Nasal cavity respiratory epithelium epithelial cell of viscerocranial mucosa (primary cell): ENCODE measurements around the gene TIMM8B. TPM values are rescaled to one million over a fixed set of nuclear protein-coding genes. Genes with fewer than 3 reads are reported as not detected.

Source experiments
- total RNA-seq: library from RNA; depleted of rRNA; stranded (reverse); fragments of >200 nt; gene quantifications from 2 replicates; pipeline ENCODE4 v1.2.3, GENCODE V29; 2014

Gene TIMM8B, protein sequence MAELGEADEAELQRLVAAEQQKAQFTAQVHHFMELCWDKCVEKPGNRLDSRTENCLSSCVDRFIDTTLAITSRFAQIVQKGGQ
- 44.0 and 54.7 TPM in 2 replicates for total RNA-seq

DNA sequence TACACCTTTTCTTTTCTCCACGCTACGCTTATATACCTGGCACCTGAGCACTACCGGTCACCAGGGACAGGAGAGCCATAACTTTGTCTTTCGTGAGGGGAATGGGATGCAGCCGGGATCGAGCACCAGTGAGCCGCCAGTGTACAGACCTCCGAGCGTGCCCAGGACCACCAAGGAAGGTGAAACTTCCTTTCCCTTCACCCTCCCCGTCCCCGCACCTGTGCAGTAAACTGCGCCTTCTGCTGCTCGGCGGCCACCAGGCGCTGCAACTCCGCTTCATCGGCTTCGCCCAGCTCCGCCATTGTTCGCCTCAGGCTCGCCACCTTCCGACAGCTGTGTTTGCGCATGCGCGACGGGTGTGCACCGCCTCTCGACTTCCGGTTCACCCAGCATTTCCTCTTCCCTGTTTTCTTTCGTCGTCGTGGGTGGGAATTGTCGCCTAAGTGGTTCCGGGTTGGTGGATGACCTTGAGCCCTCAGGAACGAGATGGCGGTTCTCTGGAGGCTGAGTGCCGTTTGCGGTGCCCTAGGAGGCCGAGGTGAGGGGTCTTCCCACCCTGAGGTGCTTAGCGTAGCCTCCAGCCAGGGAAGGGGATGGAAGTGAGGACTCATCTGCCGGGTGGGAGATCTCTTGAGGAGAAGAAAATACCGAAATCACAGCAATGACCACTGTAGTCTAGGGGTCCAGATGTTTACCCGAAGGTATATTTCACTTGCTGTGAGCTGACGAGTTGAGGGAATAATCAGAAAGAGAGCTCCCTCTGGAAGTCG lies at the start of gene TIMM8B, which contains the start of gene SDHD:
Gene TIMM8B (minus strand): TSS at position 335 of the 770 bp plus-strand sequence. CDS start 33 bp downstream, at position 302.
Gene SDHD (plus strand): TSS at position 452 of the 770 bp plus-strand sequence. CDS start 35 bp downstream, at position 487.

DNA sequence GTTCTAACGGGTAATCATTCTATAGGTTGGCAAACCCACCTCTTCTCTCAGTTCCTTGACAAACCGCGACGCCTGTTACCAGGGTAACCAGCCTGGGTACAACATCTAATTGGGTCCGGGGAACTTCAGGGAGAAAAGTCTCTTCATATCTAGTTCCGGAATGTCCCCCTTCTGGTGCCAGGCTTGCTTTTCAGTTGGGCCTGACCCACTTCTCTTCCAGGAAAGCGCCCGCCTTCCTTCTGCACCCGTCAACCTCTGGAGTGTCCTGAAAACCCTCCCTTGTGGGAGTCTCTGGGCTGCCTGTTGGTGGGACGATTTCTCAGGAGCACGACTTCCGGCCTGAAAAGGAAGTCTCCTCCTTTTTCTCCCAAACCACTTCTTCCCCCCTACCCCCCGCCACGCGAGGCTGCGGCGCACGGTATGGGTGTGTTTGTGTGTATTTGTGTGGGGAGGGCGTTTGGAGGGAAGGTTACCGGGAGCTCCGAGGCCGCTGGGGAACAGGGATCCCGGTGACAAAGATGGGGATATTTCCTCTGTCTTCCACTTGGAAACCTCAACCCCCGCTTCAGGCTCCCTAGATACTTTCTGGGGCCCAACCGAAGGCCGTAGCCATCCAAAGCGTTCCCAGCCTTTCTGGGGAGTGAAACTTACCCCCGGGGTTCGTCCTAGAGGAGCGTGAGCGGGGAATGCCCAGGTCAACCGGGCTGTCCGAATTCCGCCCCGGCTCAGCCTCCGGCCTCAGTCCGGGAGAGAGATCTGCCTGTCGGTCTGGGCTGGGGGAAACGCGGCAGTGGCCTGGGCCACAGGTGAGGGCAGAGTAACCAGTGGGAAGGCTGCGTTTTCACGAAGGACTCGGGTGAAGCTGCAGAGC lies 12.4 kb downstream of the TIMM8B start, which contains the start of the genes NKAPD1 and PIH1D2:
Gene NKAPD1 (plus strand): TSS at position 359 of the 871 bp plus-strand sequence. CDS start 1,276 bp downstream, outside the sequence.
Gene PIH1D2 (minus strand): TSS at position 77 of the 871 bp plus-strand sequence. CDS start 843 bp downstream, outside the sequence.

Other genes starting within 250 kb of the TIMM8B start
- 33.0 and 41.0 TPM in 2 replicates for gene ALG9, start 215.2 kb downstream of the TIMM8B start, total RNA-seq
- gene FDXACB1, start 207.6 kb downstream of the TIMM8B start, total RNA-seq, result 2.1 and 2.4 TPM in 2 replicates
- gene CFAP68, start 207.2 kb downstream of the TIMM8B start, total RNA-seq, result 15.9 and 21.2 TPM in 2 replicates
- gene CRYAB, start 175.0 kb downstream of the TIMM8B start, total RNA-seq, result 1.0 and 13.2 TPM in 2 replicates
- gene HSPB2, start 174.0 kb downstream of the TIMM8B start, total RNA-seq, result not detected in 2 replicates
- gene C11orf52, start 167.8 kb downstream of the TIMM8B start, total RNA-seq, result 1.0 and 1.1 TPM in 2 replicates
- 16.5 and 20.2 TPM in 2 replicates for gene DIXDC1, start 149.4 kb downstream of the TIMM8B start, total RNA-seq
- 34.2 and 39.6 TPM in 2 replicates for gene DLAT, start 61.3 kb downstream of the TIMM8B start, total RNA-seq
- gene PIH1D2, start 12.7 kb downstream of the TIMM8B start, total RNA-seq, result 0.50 and 0.68 TPM in 2 replicates
- 28.0 and 33.5 TPM in 2 replicates for gene NKAPD1, start 12.5 kb downstream of the TIMM8B start, total RNA-seq
- gene SDHD, start 117 bp upstream of the TIMM8B start, total RNA-seq, result 140 and 215 TPM in 2 replicates
- gene IL18, start 77.3 kb upstream of the TIMM8B start, total RNA-seq, result 23.3 and 40.0 TPM in 2 replicates
- gene TEX12, start 80.6 kb upstream of the TIMM8B start, total RNA-seq, result under 0.01 and 0.50 TPM in 2 replicates
- gene BCO2, start 88.8 kb upstream of the TIMM8B start, total RNA-seq, result 0.68 and 1.6 TPM in 2 replicates
- gene PTS, start 139.7 kb upstream of the TIMM8B start, total RNA-seq, result 41.6 and 66.0 TPM in 2 replicates
- gene PLET1, start 174.1 kb upstream of the TIMM8B start, total RNA-seq, result not detected in 2 replicates